Measurements from ENCODE around the gene RTCA. TPM values are rescaled to one million over a fixed set of nuclear protein-coding genes. Genes with fewer than 3 reads are reported as not detected.

The RTCA gene
- total RNA-seq, 1 donor from 2014 or later: 40.7 TPM

DNA sequence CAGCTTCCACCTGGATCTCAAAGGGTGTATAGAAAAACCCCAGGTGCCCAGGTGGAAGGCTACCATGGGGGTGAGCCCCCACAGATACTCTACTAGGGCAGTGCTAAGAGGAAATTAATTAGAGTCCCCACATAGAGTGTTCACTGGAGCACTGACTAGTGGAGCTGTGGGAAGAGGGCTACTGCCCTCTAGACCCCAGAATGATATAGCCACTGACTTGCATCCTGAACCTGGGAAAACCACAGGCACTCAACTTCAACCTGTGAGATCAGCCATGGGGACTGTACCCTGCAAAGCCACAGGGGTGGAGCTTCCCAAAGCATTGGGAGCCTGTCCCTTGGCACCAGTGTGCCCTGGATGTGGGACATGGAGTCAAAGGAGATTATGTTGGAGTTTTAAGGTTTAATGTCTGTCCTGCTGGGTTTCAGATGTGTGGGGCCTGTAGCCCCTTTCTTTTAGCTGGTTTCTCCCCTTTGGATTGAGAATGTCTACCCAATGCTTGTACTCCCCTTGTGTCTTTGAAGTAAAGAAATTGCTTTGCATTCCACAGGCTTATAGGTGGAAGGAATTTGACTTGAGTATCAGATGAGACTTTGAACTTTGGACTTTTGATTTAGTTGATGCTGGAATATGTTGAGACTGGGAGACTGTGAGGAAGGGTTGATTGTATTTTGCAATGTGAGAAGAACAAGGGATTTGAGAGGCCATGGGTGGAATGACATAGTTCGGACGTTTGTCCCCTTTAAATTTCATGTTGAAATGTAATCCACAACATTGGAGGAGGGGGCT lies 54.5 kb downstream of the RTCA start:
- no peak overlapping the region for H3K4me3 Mint-ChIP-seq (ENCODE audit: unreplicated experiment)
- H3K27ac Mint-ChIP-seq (ENCODE audit: unreplicated experiment): no peak overlapping the region
- H3K36me3 Mint-ChIP-seq (ENCODE audit: low read depth): peaks cover 5% of the 10 kb centered on the region
- peaks cover 12% of the 10 kb centered on the region for H3K4me1 Mint-ChIP-seq (ENCODE audit: low read depth)
- TF ChIP-seq, protein P1, sequence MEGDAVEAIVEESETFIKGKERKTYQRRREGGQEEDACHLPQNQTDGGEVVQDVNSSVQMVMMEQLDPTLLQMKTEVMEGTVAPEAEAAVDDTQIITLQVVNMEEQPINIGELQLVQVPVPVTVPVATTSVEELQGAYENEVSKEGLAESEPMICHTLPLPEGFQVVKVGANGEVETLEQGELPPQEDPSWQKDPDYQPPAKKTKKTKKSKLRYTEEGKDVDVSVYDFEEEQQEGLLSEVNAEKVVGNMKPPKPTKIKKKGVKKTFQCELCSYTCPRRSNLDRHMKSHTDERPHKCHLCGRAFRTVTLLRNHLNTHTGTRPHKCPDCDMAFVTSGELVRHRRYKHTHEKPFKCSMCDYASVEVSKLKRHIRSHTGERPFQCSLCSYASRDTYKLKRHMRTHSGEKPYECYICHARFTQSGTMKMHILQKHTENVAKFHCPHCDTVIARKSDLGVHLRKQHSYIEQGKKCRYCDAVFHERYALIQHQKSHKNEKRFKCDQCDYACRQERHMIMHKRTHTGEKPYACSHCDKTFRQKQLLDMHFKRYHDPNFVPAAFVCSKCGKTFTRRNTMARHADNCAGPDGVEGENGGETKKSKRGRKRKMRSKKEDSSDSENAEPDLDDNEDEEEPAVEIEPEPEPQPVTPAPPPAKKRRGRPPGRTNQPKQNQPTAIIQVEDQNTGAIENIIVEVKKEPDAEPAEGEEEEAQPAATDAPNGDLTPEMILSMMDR (IDR thresholded peaks at IDR 0.05): no peak
- H3K27me3 Mint-ChIP-seq (ENCODE audit: low read depth): no peaks in the 10 kb centered on the region
- H3K9me3 Mint-ChIP-seq (ENCODE audit: low read depth): peaks cover 9% of the 10 kb centered on the region
- DNase-seq (ENCODE audit: low spot score): no peak

DNA sequence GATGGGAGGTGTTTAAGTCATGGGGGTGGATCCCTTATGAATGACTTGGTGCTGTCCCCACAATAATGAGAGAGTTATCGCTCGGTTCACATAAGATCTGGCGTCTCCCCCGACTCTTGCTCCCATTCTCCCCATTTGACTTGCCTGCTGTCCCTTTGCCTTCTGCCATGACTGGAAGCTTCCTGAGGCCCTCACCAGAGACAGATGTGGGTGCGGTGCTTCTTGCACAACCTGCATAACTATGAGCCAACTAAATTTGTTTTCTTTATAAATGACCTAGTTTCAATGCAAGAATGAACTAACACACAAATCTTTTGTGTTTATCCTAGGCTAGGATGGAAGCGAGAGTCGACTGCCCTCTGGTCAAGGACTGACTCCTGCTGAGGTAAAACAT lies 55.1 kb downstream of the RTCA start:
- no peak overlapping the region for H3K4me3 Mint-ChIP-seq (ENCODE audit: unreplicated experiment)
- TF ChIP-seq, protein P1 (IDR thresholded peaks at IDR 0.05): no peak
- no peaks in the 10 kb centered on the region for H3K27me3 Mint-ChIP-seq (ENCODE audit: low read depth)
- peaks cover 12% of the 10 kb centered on the region for H3K4me1 Mint-ChIP-seq (ENCODE audit: low read depth)
- no peak overlapping the region for H3K27ac Mint-ChIP-seq (ENCODE audit: unreplicated experiment)
- DNase-seq (ENCODE audit: low spot score): no peak
- H3K9me3 Mint-ChIP-seq (ENCODE audit: low read depth): peaks cover 9% of the 10 kb centered on the region
- H3K36me3 Mint-ChIP-seq (ENCODE audit: low read depth): peaks cover 5% of the 10 kb centered on the region

DNA sequence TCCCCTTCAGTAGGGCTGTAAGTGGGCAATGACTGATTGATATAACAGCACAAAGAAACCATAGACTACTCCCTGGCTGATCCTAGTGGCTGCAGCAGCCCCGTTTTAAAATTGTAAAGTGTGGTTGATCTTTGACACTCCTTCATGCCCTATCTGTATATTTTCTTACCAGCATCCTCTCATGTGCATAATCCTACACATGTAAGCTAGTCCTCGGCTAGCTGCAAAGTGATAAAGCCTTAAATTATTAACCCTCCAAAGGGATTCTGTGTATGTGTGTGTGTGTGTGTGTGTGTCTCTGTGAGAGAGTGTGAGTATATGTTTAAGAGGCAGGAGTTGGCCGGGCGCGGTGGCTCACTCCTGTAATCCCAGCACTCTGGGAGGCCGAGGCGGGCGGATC lies 55.5 kb downstream of the RTCA start:
- Mint-ChIP-seq H3K36me3 (ENCODE audit: low read depth) (peaks cover 5% of the 10 kb centered on the region), H3K27me3 (ENCODE audit: low read depth) (no peaks in the 10 kb centered on the region), H3K4me1 (ENCODE audit: low read depth) (peaks cover 12% of the 10 kb centered on the region), H3K27ac (ENCODE audit: unreplicated experiment) (no peak overlapping the region), H3K4me3 (ENCODE audit: unreplicated experiment) (no peak overlapping the region), H3K9me3 (ENCODE audit: low read depth) (peaks cover 9% of the 10 kb centered on the region)
- TF ChIP-seq, protein P1 (IDR thresholded peaks at IDR 0.05): no peak
- no peak for DNase-seq (ENCODE audit: low spot score)

DNA sequence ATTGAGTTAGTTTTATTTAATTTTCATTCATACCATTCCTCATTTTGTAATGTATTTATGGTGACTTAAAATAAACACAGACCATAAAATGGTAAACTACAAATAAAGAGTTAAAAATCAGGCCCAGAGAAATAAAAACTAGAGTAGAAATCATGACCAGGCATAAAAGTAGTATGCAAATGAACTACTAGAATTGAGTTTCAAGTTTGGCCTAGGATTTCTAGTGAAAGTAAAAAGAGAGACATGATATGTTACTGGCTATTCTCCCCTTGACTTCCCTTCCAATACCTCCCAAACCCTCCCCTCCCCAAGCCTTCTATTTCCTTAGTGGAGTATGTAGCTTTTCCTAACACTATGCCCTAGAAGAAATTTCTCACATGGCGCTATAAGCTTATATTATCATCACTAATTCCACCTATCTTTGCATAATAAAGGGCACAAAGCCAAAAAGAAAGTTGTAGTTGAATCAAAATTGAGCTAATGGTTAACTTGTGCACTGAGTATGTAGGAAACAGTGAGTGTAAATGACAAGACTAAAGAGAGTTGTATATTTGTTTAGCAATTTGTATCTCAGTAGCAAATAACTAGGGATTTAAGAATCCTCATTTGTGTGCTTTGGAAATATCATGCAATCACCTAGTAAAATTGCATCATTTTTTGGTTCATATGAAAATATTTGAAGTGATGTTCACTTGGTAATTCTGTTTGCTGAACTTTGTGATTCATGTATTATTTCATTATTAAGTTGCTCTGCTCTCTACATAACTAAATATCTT lies 56.6 kb downstream of the RTCA start:
- Mint-ChIP-seq H3K4me3 (ENCODE audit: unreplicated experiment) (no peak overlapping the region), H3K27ac (ENCODE audit: unreplicated experiment) (peak overlapping the region; percentile 19), H3K36me3 (ENCODE audit: low read depth) (peaks cover 5% of the 10 kb centered on the region), H3K9me3 (ENCODE audit: low read depth) (peaks cover 9% of the 10 kb centered on the region), H3K4me1 (ENCODE audit: low read depth) (peaks cover 12% of the 10 kb centered on the region), H3K27me3 (ENCODE audit: low read depth) (peaks cover 3% of the 10 kb centered on the region)
- DNase-seq (ENCODE audit: low spot score): no peak
- TF ChIP-seq, protein P1 (IDR thresholded peaks at IDR 0.05): no peak

DNA sequence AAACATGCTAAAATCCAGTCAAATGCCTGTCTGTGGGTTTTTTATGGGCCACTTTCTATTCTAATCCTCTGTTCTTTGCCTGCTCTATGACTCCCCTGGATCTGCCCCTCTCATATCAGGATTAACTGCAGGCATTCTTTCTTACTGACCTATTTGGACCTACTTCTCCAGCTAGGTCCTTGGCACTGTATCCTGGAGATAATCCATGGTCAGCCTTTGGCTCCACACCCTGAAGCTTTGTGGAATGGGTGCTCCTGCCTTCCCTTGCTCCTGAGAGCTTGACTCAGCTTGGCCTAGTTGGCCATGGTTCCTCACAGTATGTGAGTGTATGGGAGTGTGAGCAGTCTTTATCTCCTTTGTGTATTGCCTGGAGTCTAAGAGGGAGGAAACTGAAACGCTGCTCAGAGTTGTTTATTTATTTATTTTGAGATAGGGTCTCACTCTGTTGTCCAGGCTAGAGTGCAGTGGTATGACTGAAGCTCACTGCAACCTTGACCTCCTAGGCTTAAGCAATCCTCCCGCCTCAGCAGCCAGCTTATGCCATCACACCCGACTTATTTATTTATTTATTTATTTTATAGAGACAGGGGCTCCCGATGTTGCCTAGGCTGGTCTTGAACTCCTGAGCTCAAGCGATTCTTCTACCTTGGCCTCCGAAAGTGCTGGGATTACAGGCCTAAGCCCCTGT lies 57.5 kb downstream of the RTCA start:
- Mint-ChIP-seq H3K4me3 (ENCODE audit: unreplicated experiment) (no peak overlapping the region), H3K27ac (ENCODE audit: unreplicated experiment) (no peak overlapping the region)

More for the DNA sequence above, 57.5 kb downstream of the RTCA start:
- H3K9me3 Mint-ChIP-seq (ENCODE audit: low read depth): peaks cover 9% of the 10 kb centered on the region
- peaks cover 5% of the 10 kb centered on the region for H3K36me3 Mint-ChIP-seq (ENCODE audit: low read depth)
- TF ChIP-seq, protein P1 (IDR thresholded peaks at IDR 0.05): no peak
- peaks cover 12% of the 10 kb centered on the region for H3K4me1 Mint-ChIP-seq (ENCODE audit: low read depth)
- H3K27me3 Mint-ChIP-seq (ENCODE audit: low read depth): peaks cover 6% of the 10 kb centered on the region
- no peak for DNase-seq (ENCODE audit: low spot score)
